HG03175 (cell line): Measurements from ENCODE around the gene SPIN4.
"Not testable (repeated sequence)": the region's sequence is repeated elsewhere in the genome, so short reads cannot be mapped to it uniquely, and the experiment has no call there.

Experiments
- ATAC-seq: cut with Tn5 transposase; IDR thresholded peaks from one replicate; pipeline ENCODE4 v1.9.1; 2021; ENCODE audit warnings: mild to moderate bottlenecking, moderate library complexity; ENCODE audit not compliant: unreplicated experiment

Gene SPIN4

GRCh38 chrX:63350941-63351616 is at the start of gene SPIN4:
Gene SPIN4 (minus strand): TSS chrX:63351332. CDS start chrX:63350819, 513 bp downstream.
- peak; percentile 93 for ATAC-seq

- ATAC-seq: no peak
Measured at GRCh38 chrX:63400340-63400739, 49.2 kb upstream of the SPIN4 start.

- no peak for ATAC-seq
Measured at GRCh38 chrX:63394872-63395271, 43.7 kb upstream of the SPIN4 start.

GRCh38 chrX:63393094-63393493 is 42.0 kb upstream of the SPIN4 start:
- not testable (repeated sequence) for ATAC-seq

- no peak for ATAC-seq
Measured at GRCh38 chrX:63387411-63387810, 36.3 kb upstream of the SPIN4 start.

GRCh38 chrX:63384263-63384662 is 33.1 kb upstream of the SPIN4 start:
- ATAC-seq: not testable (repeated sequence)

- not testable (repeated sequence) for ATAC-seq
Measured at GRCh38 chrX:63373012-63373411, 21.9 kb upstream of the SPIN4 start.

- ATAC-seq: not testable (repeated sequence)
Measured at GRCh38 chrX:63367699-63368098, 16.6 kb upstream of the SPIN4 start.

GRCh38 chrX:63363788-63364187 is 12.7 kb upstream of the SPIN4 start:
- no peak for ATAC-seq

GRCh38 chrX:63361494-63361893 is 10.4 kb upstream of the SPIN4 start:
- ATAC-seq: no peak

GRCh38 chrX:63354484-63354883 is 3.4 kb upstream of the SPIN4 start:
- ATAC-seq: no peak

GRCh38 chrX:63350465-63350877 is 661 bp downstream of the SPIN4 start:
- peak; percentile 36 for ATAC-seq

GRCh38 chrX:63349307-63349706 is 1.8 kb downstream of the SPIN4 start:
- ATAC-seq: no peak

- no peak for ATAC-seq
Measured at GRCh38 chrX:63330681-63331080, 20.5 kb downstream of the SPIN4 start.

GRCh38 chrX:63327788-63328187 is 23.3 kb downstream of the SPIN4 start:
- ATAC-seq: no peak

GRCh38 chrX:63299596-63299995 is 51.5 kb downstream of the SPIN4 start:
- no peak for ATAC-seq
